DMS53 treated with DMSO at 0.1 percent for 48 hours (cell line): ENCODE results near the gene PGM1.
A peak's percentile ranks its signal among the peaks of the same experiment; 100 is the strongest.

Experiments
- DNase-seq: peaks from one replicate; lab custom pipeline; 2025; ENCODE audit not compliant: unreplicated experiment; lab: John Stamatoyannopoulos, UW

The PGM1 gene

GRCh38 chr1:63600248-63600647 lies 7.0 kb downstream of the PGM1 start:
- DNase-seq, result no peak

- no peak for DNase-seq
Observed at GRCh38 chr1:63601061-63601460, 7.8 kb downstream of the PGM1 start.

- no peak for DNase-seq
Observed at GRCh38 chr1:63601463-63601862, 8.3 kb downstream of the PGM1 start.

GRCh38 chr1:63601912-63602311 lies 8.7 kb downstream of the PGM1 start:
- DNase-seq, result no peak

GRCh38 chr1:63602629-63603028 lies 9.4 kb downstream of the PGM1 start:
- no peak for DNase-seq

- no peak for DNase-seq
Observed at GRCh38 chr1:63603810-63604209, 10.6 kb downstream of the PGM1 start.

- DNase-seq, result no peak
Observed at GRCh38 chr1:63607322-63607721, 14.1 kb downstream of the PGM1 start.

GRCh38 chr1:63611231-63611630 lies 18.0 kb downstream of the PGM1 start:
- no peak for DNase-seq

- no peak for DNase-seq
Observed at GRCh38 chr1:63612564-63612963, 19.4 kb downstream of the PGM1 start.

GRCh38 chr1:63612971-63613370 lies 19.8 kb downstream of the PGM1 start:
- no peak for DNase-seq

- peak; percentile 74 for DNase-seq
Observed at GRCh38 chr1:63615768-63616420, 22.7 kb downstream of the PGM1 start.

GRCh38 chr1:63617450-63617849 lies 24.2 kb downstream of the PGM1 start:
- DNase-seq, result no peak

- DNase-seq, result no peak
Observed at GRCh38 chr1:63618011-63618410, 24.8 kb downstream of the PGM1 start.

GRCh38 chr1:63619558-63619957 lies 26.3 kb downstream of the PGM1 start:
- DNase-seq, result no peak

GRCh38 chr1:63620671-63621070 lies 27.5 kb downstream of the PGM1 start:
- DNase-seq, result no peak

- no peak for DNase-seq
Observed at GRCh38 chr1:63621075-63621474, 27.9 kb downstream of the PGM1 start.

- DNase-seq, result no peak
Observed at GRCh38 chr1:63621698-63622097, 28.5 kb downstream of the PGM1 start.

GRCh38 chr1:63622849-63623566 lies 29.8 kb downstream of the PGM1 start:
- DNase-seq, result no peak

GRCh38 chr1:63623952-63624351 lies 30.7 kb downstream of the PGM1 start:
- DNase-seq, result no peak

GRCh38 chr1:63624911-63625310 lies 31.7 kb downstream of the PGM1 start:
- no peak for DNase-seq

- no peak for DNase-seq
Observed at GRCh38 chr1:63626222-63626621, 33.0 kb downstream of the PGM1 start.

- no peak for DNase-seq
Observed at GRCh38 chr1:63628607-63629006, 35.4 kb downstream of the PGM1 start.

- DNase-seq, result no peak
Observed at GRCh38 chr1:63630238-63630637, 37.0 kb downstream of the PGM1 start.
